Ishikawa (cell line): ENCODE data around the gene SLCO3A1.

Experiments
- CEBPB ChIP-seq: IDR thresholded peaks from 2 replicates; pipeline ENCODE4 v1.6.1; 2012
- CREB1 ChIP-seq: IDR thresholded peaks from 2 replicates; pipeline ENCODE4 v1.6.1; 2012; ENCODE audit warnings: low read depth
- EGR1 ChIP-seq: IDR thresholded peaks from 2 replicates; pipeline ENCODE4 v1.6.1; 2012
- EP300 ChIP-seq: IDR thresholded peaks from 2 replicates; pipeline ENCODE4 v1.6.1; 2012; ENCODE audit warnings: borderline replicate concordance
- FOXM1 ChIP-seq: IDR thresholded peaks from 2 replicates; pipeline ENCODE4 v1.6.1; 2012; ENCODE audit warnings: low read depth, borderline replicate concordance
- NFIC ChIP-seq: IDR thresholded peaks from 2 replicates; pipeline ENCODE4 v1.6.1; 2012
- RAD21 ChIP-seq: IDR thresholded peaks from 2 replicates; pipeline ENCODE4 v1.6.1; 2012; ENCODE audit warnings: low read depth
- TAF1 ChIP-seq: IDR thresholded peaks from 2 replicates; pipeline ENCODE4 v1.6.1; 2012; ENCODE audit warnings: low read depth, mild to moderate bottlenecking
- TCF12 ChIP-seq: IDR thresholded peaks from 2 replicates; pipeline ENCODE4 v1.6.1; 2012; ENCODE audit warnings: low read depth
- TEAD4 ChIP-seq: IDR thresholded peaks from 2 replicates; pipeline ENCODE4 v1.6.1; 2012
- YY1 ChIP-seq: IDR thresholded peaks from 2 replicates; pipeline ENCODE4 v1.6.1; 2012; ENCODE audit warnings: low read depth
- ZBTB7A ChIP-seq: IDR thresholded peaks from 2 replicates; pipeline ENCODE4 v1.6.1; 2012; ENCODE audit warnings: low read depth
- TF ChIP-seq, protein P1 (sequence below): IDR thresholded peaks from 2 replicates; pipeline ENCODE4 v1.6.1; 2012
- TF ChIP-seq, protein P2 (sequence below): IDR thresholded peaks from 2 replicates; pipeline ENCODE4 v1.6.1; 2012
- TF ChIP-seq, protein P3 (sequence below): IDR thresholded peaks from 2 replicates; pipeline ENCODE4 v1.6.1; 2012; ENCODE audit warnings: low read depth, mild to moderate bottlenecking

The SLCO3A1 gene

DNA sequence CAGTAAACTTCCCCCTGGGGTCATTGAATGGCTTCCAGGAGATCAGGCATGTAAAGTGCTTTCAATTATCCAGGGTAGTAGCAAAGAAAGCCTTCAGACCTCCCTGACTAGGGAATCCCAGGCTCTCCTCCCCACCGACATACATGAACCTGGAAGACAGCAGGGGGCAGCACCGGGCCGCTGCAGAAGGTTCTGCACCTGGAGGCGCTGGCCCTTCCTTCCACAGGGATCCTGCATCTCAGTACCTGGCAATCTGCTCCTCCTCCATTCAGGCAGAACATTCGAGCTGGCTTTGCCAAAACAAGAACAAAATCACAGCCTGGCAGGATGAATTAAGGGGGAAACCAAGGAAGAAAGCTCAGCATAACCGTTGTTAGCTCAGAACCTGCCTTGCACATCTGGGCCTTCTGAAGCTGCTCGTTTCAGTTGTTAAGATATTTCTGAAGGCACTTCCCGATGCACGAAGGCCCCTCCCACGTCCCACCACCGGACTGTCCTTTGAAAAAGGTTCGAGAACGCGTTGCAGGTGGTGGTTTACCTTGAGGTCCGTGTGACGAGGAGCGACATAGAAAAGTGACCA is 237.7 kb downstream of the SLCO3A1 start:
- no peak for TF ChIP-seq ZBTB7A
- no peak for TF ChIP-seq TCF12
- TF ChIP-seq TEAD4, result no peak
- TF ChIP-seq EP300, result no peak
- TF ChIP-seq RAD21, result peak; percentile 68
- TF ChIP-seq CEBPB, result no peak
- TF ChIP-seq, protein P1, sequence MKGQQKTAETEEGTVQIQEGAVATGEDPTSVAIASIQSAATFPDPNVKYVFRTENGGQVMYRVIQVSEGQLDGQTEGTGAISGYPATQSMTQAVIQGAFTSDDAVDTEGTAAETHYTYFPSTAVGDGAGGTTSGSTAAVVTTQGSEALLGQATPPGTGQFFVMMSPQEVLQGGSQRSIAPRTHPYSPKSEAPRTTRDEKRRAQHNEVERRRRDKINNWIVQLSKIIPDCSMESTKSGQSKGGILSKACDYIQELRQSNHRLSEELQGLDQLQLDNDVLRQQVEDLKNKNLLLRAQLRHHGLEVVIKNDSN, result no peak

DNA sequence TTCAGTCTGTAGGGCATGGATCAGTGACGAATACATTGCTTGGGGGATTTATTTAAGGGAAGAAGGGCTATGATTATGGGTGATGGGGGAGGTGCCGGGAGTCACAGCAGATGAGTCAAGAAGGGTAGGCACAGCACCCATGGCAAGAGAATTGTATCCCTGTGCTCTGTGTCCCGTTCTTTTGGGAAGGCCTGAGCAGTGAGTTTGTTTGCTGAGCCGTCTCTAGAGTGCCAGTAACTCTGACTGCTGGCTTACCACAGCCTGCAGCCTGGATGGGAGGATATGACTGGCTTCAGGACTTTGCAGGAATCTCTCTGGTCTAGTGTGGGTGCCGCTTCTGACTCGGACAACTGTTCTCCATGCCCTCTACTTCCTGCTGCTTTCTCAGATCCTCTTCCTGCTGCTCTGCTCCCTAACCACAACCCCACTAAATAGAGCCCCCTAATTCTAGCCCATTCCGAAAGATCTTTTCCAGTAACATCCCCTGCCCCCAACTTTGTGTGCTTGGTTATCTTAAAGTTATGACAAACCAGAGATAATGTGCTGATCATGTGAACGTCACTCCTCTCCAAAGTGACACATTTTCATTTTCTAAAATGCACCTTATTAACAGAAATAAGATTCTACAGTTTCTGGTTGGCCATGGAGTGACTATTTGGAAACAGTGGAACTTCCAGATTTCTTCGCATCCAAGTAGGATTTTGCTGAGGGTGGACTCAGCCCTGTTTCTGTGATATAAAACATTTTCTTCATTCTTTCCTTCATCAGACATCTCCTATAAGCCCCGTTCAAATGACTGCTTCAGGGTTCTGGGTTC is 239.0 kb downstream of the SLCO3A1 start:
- TF ChIP-seq TEAD4 (no peak), FOXM1 (no peak), NFIC (no peak), YY1 (no peak), CEBPB (no peak), ZBTB7A (no peak), EP300 (no peak), TAF1 (no peak), EGR1 (no peak)
- TF ChIP-seq, protein P2, sequence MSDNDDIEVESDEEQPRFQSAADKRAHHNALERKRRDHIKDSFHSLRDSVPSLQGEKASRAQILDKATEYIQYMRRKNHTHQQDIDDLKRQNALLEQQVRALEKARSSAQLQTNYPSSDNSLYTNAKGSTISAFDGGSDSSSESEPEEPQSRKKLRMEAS, result no peak
- TF ChIP-seq, protein P3, sequence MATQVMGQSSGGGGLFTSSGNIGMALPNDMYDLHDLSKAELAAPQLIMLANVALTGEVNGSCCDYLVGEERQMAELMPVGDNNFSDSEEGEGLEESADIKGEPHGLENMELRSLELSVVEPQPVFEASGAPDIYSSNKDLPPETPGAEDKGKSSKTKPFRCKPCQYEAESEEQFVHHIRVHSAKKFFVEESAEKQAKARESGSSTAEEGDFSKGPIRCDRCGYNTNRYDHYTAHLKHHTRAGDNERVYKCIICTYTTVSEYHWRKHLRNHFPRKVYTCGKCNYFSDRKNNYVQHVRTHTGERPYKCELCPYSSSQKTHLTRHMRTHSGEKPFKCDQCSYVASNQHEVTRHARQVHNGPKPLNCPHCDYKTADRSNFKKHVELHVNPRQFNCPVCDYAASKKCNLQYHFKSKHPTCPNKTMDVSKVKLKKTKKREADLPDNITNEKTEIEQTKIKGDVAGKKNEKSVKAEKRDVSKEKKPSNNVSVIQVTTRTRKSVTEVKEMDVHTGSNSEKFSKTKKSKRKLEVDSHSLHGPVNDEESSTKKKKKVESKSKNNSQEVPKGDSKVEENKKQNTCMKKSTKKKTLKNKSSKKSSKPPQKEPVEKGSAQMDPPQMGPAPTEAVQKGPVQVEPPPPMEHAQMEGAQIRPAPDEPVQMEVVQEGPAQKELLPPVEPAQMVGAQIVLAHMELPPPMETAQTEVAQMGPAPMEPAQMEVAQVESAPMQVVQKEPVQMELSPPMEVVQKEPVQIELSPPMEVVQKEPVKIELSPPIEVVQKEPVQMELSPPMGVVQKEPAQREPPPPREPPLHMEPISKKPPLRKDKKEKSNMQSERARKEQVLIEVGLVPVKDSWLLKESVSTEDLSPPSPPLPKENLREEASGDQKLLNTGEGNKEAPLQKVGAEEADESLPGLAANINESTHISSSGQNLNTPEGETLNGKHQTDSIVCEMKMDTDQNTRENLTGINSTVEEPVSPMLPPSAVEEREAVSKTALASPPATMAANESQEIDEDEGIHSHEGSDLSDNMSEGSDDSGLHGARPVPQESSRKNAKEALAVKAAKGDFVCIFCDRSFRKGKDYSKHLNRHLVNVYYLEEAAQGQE, result no peak

DNA sequence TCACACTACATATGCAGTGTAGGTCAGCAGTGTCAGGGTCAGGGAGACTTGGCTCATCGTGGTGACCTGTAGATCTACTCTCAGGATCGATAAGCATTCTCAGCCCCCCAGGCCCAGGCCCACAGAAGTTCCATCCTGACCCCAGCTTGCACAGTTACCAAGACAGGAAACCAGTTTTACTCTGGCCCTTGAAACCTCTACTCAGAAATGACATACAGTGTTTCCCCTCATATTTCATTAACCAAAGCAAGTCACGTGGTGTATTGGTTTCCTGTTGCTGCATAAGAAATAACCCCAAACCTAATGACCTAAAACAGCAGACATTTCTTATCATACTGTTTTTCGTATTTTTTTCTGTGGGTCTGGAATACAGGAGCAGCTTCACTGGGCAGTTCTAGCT is 242.2 kb downstream of the SLCO3A1 start:
- TF ChIP-seq RAD21, result no peak
- TF ChIP-seq, protein P3, result no peak
- TF ChIP-seq ZBTB7A, result no peak
- no peak for TF ChIP-seq EP300
- TF ChIP-seq FOXM1, result no peak
- TF ChIP-seq, protein P1, result no peak
- no peak for TF ChIP-seq TEAD4
- TF ChIP-seq CEBPB, result no peak
- no peak for TF ChIP-seq TAF1
- TF ChIP-seq TCF12, result no peak
- no peak for TF ChIP-seq CREB1

DNA sequence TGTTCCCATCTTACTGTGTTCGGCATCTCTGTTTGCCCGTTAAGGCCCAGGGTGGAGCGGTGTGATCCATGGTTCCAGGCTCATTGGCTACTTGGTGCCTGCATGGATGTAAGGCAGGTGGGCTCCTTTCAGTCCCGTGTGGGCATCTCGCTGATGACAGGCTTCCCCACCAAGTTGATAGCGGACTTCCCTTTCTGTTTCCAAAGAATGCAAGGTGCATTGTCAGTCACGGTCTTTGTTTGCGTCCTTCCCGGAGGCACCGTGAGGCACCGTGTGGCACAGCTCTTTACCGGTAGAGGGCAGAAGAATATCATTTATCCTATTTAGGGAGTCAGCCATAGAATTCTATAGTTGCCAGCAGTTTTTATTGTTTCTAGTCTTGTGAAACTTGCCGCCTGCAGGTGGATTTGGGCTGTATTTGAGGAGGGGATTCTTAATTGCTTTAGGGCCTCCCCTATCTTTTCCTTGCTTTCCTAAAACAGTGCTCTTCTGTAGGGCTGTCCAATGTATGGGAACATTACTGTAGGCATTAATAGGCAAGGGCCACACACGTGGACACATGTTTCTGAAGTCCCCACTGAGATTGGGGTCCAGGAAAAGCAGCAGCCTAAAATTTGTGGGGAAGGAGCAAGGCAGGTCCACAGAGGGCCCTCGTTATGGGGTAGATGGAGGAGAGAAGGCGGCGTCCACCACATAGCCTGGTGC is 244.1 kb downstream of the SLCO3A1 start:
- TF ChIP-seq, protein P2, result no peak
- TF ChIP-seq RAD21, result peak; percentile 86

DNA sequence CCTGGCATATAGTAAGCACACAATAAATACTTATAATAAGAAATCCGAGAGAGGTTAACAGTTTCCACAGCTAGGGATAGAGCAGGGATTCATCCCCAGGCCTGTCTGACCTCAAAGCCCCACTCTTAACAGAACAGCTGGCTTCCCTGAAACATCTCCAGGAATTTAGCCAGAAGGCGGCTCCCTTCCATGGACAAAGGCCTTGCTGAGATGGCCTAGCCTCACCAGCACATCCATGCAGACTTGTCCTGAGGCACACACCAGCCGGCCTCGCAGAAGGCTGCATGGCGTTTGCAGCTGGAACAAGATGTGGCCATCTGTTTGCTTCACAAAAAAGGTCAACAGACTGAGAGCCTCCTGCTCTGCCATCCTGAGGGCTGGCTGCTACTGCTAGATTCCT is 245.4 kb downstream of the SLCO3A1 start:
- no peak for TF ChIP-seq ZBTB7A
- no peak for TF ChIP-seq EP300
- TF ChIP-seq NFIC, result no peak
- TF ChIP-seq RAD21, result no peak
- no peak for TF ChIP-seq TAF1
- TF ChIP-seq, protein P2, result no peak
- TF ChIP-seq, protein P3, result no peak
